ENCODE measurements around the gene CCDC82.
"Not testable (repeated sequence)": the region's sequence is repeated elsewhere in the genome, so short reads cannot be mapped to it uniquely, and the experiment has no call there.

The CCDC82 gene

GRCh38 chr11:96389720-96390487 is at the start of gene CCDC82, which contains the start of gene JRKL:
Gene CCDC82, minus strand, starts transcription at chr11:96389912. Its CDS starts 5,165 bp downstream, at chr11:96384747.
Gene JRKL, plus strand, starts transcription at chr11:96390013. Its CDS starts 637 bp downstream, at chr11:96390650.
- peak; percentile 94 to 98 (median 96) for DNase-seq

GRCh38 chr11:96432654-96433053 is 42.9 kb upstream of the CCDC82 start:
- not testable (repeated sequence) for DNase-seq

GRCh38 chr11:96430668-96431067 is 41.0 kb upstream of the CCDC82 start:
- no peak for DNase-seq

- DNase-seq = no peak
Observed at GRCh38 chr11:96424693-96425092, 35.0 kb upstream of the CCDC82 start.

GRCh38 chr11:96413408-96413807 is 23.7 kb upstream of the CCDC82 start:
- no peak for DNase-seq

GRCh38 chr11:96412761-96413381 is 23.2 kb upstream of the CCDC82 start:
- no peak for DNase-seq

GRCh38 chr11:96411412-96411811 is 21.7 kb upstream of the CCDC82 start:
- not testable (repeated sequence) for DNase-seq

- no peak for DNase-seq
Observed at GRCh38 chr11:96400697-96401096, 11.0 kb upstream of the CCDC82 start.

- no peak for DNase-seq
Observed at GRCh38 chr11:96397863-96398262, 8.2 kb upstream of the CCDC82 start.

- no peak for DNase-seq
Observed at GRCh38 chr11:96396637-96397036, 6.9 kb upstream of the CCDC82 start.

GRCh38 chr11:96394773-96395172 is 5.1 kb upstream of the CCDC82 start:
- no peak for DNase-seq

- DNase-seq = peak in 2 of 6 experiments; percentile 2 to 21
Observed at GRCh38 chr11:96393753-96394348, 4.1 kb upstream of the CCDC82 start.

- no peak for DNase-seq
Observed at GRCh38 chr11:96391698-96392307, 2.1 kb upstream of the CCDC82 start.

GRCh38 chr11:96390488-96390792 is 728 bp upstream of the CCDC82 start:
- DNase-seq = peak in 1 of 6 experiments; percentile 32

GRCh38 chr11:96388891-96389719 is 607 bp downstream of the CCDC82 start:
- peak in 2 of 6 experiments; percentile 77 to 87 for DNase-seq

- no peak for DNase-seq
Observed at GRCh38 chr11:96385187-96385586, 4.5 kb downstream of the CCDC82 start.

- DNase-seq = peak in 2 of 6 experiments; percentile 7 to 8
Observed at GRCh38 chr11:96384156-96384555, 5.6 kb downstream of the CCDC82 start.

- no peak for DNase-seq
Observed at GRCh38 chr11:96376796-96377195, 12.9 kb downstream of the CCDC82 start.

GRCh38 chr11:96373826-96374225 is 15.9 kb downstream of the CCDC82 start:
- DNase-seq = no peak

- no peak for DNase-seq
Observed at GRCh38 chr11:96367342-96367741, 22.4 kb downstream of the CCDC82 start.

- no peak for DNase-seq
Observed at GRCh38 chr11:96366024-96366423, 23.7 kb downstream of the CCDC82 start.

GRCh38 chr11:96365493-96365892 is 24.2 kb downstream of the CCDC82 start:
- no peak for DNase-seq

- DNase-seq = no peak
Observed at GRCh38 chr11:96361778-96362177, 27.9 kb downstream of the CCDC82 start.
